ENCODE measurements around the gene SERPINE3.
A peak's percentile ranks its signal among the peaks of the same experiment; 100 is the strongest.

SERPINE3 gene

DNA sequence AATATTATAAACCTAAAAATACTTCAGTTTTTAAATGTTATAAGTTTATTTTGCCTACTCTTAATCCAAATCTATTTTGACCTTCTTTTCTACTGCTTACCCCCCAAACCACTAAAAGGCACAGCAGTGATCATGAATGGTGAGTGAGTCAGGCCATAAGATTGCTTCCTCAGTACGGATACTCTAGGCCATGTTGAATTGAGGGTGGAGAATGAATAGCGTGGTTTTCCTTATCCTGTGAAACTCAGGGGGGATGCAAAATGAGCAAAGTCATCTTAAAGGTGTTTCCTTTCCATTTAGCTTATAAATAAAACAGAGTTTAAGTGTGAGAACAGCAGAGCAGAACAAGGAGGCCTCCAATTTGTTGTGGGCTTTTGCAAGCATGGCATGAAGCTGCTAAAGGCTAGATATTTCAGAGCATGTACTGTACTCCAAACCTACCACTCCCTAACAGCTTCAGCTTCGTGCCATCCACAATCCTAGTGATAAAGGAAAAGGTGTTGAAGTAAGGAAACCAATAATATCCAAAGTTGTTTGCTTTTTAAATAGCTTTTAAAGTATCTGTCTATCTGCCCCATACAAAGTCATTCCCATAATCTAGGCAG, 25.0 kb downstream of the SERPINE3 start:
- peak; percentile 70 for DNase-seq

GRCh38 chr13:51370116-51370515, 30.6 kb downstream of the SERPINE3 start:
- no peak for DNase-seq

DNA sequence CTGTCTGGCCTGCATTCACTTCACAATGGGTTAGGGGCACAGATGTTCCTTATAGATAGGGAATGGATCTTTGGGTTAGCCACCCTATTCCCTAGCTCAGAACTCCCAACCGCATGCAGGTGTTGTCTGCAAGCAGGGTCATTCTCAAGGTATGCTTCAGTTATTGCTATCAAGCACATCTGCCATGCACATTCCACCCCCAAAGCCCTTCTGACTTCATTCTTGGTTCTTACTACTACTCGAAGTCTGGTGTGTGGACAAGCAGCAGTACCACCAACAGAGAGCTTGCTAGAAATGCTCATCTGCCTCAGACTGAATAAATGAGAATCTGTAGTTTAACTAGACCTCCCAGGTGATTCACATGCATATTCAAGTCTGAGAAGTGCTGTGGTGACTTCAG, 31.3 kb downstream of the SERPINE3 start:
- no peak for DNase-seq

GRCh38 chr13:51371768-51372399, 32.4 kb downstream of the SERPINE3 start:
- no peak for DNase-seq

- DNase-seq = no peak
These were observed 34.0 kb downstream of the SERPINE3 start for GRCh38 chr13:51373451-51373850.

DNA sequence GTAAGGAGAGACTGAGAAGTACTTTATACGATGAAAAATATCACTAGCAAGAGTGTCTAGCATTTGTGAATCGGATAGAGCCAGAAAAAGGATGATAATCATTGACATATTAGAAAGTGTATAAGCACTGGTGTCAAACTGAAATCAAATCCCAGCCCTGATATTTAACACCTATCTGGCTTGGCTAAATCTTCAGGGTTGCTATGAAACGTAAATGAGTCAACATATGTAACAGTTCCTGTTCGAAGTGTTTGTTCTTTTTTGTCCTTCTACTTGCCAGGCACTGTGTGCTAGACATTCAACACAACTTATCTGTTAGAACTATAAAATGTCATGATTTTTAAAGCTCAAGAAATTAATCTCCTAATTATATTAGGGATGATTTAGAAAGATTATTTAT, 40.8 kb downstream of the SERPINE3 start:
- DNase-seq = no peak

DNA sequence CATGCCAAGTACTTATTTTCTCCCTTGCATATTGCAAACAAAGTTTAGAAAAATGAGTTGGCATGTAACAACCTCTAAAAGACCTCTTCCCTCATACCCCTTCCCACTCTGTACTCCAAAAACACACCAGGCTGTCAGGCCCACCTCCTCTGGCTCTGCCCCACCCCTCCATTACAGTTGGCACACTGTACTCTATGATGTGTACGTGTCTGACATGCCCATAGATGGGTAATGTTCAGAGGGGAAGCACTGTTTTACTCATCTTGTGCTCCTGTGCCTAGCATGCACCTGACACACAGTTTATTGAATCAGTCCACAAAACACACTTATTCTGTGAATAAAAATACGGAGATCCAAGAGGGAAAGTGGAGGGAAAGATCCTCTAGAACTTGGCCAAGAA, 45.6 kb downstream of the SERPINE3 start:
- DNase-seq = no peak

GRCh38 chr13:51394724-51395123, 55.2 kb downstream of the SERPINE3 start:
- no peak for DNase-seq

GRCh38 chr13:51396352-51396751, 56.9 kb downstream of the SERPINE3 start:
- DNase-seq = no peak

- DNase-seq = peak; percentile 31
These were observed 57.9 kb downstream of the SERPINE3 start for GRCh38 chr13:51397262-51397941.

- no peak for DNase-seq
These were observed 65.7 kb downstream of the SERPINE3 start for GRCh38 chr13:51405176-51405575.

DNA sequence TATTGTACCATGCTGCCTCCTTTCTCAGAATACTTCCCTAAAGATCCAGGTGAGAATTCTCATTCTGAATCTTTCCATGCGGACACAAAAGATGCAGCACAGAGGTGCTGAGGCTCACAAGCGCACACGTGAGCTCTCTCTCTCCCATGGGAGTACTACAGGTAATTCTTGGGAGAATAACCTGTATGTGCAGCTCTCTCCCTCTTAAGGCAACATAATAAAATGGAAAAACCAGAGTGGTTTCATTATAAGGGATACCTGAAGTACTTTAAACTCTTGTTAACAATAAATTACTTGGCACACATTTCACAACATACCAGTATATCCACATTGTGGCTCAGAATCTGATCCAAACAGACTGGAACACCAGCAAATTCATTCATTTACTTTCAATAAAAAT, 72.9 kb downstream of the SERPINE3 start:
- DNase-seq = no peak

Measured in NCI-H226 (cell line).